ENCODE measurements around the gene C15orf62.
A peak's percentile ranks its signal among the peaks of the same experiment; 100 is the strongest.

The C15orf62 gene

DNA sequence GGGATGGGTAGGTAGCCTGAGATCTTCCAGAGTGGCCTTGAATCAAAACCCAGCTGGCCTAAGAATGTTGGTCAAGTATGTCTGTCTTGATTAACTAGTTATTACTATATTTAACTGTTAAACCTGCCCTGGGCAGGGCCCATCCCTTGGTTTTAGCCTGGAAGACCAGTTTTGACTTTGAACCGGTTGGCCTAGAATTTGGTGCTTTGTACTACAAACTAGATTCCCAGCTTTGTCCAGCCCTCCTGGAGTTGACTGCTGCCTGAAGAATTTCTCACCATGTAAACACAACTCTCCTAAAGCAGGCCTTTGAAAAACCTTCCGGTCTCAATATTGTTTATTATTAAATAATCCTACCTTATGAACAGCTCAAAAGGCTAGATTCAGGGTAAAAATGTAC is 16.0 kb downstream of the C15orf62 start:
- DNase-seq = no peak

DNA sequence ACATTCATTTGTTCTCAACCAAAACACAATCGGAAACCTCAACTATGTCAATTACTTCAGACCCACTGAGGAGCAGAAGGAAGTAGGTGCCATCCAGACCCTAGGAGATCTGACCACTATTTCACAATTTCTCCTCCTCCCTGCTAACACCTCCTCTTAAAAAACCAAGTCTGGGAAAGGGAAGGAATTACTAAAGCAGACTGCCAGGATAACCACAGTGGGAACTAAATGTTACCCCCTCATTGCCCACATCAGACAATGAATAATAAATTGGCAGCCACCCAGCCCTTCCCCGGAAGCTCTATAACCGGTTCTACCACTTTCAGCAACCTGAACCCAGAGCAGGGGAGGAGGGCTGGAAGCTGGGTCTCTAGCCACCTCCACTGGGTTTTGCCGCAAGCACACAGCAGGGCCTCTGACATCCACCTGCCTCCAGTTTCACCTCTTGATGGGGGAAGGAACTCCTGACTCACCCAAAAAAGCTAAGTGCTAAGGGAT is 17.6 kb downstream of the C15orf62 start:
- no peak for DNase-seq

DNA sequence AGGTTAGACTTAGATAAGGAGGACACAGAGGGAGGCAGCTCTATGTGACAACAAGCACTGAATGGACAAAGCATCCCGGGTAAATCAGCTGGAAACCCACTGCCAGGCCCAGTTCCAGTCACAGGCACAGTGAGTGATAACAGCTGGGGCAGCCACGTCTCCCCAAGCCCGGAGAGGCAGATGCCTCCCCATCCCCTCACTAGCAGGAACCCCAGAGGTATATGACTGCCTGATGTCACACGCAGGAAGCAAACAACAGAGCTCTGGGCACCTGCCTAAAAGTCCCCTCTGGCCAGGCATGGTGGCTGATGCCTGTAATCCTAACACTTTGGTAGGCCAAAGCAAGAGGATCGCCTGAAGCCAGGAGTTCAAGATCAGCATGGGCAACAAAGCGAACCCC is 18.2 kb downstream of the C15orf62 start:
- DNase-seq = no peak

DNA sequence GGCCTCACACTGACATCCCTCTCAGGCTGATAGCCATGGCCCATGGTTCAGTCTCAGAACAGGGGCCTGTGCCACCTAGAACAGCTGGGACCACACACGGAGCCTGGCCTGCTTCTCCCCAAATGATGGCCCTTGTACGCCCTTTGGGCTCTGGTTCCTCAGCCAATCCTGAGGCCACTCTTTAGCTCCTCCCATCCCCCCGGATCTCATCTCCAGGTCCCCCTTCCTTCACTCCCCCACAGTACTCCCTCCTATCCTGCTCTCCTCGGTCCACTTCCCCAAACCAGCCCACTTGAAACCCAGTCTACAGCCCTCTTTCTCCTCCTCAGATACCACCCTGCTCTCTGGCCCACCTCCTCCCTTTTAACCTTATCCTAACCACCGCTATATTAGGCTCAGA is 19.3 kb downstream of the C15orf62 start:
- DNase-seq = no peak

DNA sequence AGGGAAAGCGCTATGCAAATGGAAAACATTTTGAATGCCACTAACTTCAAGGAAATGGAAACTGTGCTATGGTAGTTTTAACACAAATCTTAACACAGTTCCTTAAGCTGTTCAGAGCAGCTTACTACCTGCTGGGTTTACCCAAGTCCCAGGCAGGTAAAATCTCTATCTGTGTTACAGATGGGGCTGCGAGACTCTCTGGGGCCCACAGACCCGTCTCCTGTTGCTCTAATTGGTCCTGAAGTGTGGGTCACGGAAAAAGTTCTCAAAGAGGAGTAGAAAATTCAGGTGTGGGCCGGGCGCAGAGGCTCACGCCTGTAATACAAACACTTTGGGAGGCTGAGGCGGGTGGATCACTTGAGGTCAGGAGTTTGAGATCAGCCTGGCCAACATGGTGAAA is 20.2 kb downstream of the C15orf62 start:
- DNase-seq = no peak

DNA sequence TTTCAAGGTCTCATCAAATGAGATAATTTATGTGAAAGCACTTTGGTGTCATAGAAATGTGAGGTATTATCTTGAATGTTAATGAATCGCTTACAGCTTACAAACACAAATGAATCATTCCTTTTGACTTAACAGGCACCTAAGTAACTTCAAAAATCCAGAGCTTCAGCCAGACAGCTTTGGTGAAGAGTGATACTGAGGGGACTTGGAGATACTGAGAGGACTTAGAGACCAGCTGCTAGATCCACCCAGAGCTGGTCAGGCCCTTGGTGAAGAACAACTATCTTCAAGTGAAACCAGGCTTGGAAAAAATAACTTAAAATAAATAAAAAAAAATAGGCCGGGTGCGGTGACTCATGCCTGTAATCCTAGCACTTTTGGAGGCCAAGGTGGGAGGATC is 20.9 kb downstream of the C15orf62 start:
- no peak for DNase-seq

DNA sequence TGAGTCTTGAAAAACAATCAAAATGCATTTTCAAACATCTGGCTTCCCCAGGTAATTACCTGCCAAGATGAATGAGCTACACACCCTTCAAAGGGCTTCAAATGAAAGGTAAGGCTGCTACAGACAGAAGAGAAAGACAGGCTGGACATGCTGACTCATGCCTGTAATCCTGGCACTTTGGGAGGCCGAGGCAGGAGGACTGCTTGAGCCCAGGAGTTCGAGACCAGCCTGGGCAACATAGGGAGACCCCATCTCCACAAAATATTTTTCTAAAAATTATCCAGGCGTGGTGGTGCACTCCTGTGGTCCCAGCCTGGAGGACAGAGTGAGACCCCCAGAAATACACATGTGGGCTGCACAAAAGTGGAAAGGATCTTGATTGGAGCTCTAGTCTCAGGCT is 22.6 kb downstream of the C15orf62 start:
- DNase-seq = no peak

DNA sequence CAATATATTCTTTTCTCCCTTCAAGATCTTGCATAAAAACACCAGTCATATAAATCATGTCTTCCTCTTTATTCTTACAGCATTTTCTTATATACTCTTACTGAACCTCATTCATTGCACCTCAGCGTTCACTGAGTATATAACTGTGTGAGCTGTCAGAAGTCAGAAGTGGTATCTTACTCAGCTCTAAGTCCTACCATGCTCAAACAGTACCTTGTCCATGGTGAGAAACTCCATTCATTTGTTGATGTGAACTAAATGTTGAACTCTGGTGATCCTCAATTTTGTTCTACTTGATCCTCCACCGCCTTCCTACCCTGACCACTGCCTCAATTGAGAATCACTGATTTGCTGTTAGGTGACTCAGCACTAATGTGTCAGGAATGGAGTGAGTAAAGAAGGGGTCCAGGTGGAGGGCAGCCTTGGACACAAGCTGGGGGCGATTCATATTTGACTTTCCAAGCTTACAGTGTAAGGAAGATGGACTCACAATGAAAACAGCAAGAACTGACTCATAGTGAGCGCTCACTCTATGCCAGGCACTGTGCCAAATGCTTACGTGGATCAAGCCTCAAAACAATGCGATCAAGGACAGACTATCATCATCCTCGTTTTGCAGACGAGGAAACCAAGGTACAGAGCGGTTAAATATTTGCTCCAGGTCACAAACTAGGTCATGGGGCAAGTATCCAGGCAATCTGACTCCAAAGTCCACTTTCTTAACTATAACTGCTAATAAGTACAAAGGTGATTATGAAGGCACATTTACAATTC is 23.6 kb downstream of the C15orf62 start:
- no peak for DNase-seq

DNA sequence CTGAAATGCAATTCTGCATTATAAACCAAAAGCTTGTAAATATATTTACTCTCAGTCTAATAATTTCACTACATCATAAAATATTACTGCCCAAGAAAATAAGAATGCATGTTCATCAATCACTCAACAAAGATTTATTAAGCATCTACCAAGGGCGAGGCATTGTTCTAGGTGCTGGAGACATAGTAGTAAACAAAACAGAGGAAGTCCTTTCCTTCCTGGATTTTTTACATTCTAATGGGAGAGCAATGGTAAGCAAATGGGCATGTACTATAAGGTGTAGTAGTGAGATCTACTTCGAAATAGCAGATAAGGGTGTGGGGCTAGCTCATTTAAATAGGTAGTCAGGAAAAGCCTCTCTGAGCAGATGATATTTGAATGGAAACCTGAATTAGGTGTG is 26.3 kb downstream of the C15orf62 start:
- DNase-seq = no peak

DNA sequence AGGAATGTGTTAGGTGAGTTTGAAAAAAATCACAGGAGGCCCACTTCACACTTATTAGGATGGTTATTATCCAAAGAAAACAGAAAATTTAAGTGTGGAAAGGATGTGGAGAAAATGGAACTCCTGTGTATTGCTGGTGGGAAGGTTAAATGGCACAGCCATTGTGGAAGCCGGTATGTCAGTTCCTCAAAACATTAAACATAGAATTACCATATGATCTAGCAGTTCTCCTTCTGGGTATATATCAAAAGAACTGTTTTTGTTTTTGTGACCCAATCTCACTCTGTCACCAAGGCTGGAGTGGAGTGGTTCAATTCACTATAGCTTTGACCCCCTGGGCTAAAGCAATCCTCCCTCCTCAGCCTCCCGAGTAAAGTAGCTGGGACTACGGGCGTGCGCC is 26.7 kb downstream of the C15orf62 start:
- no peak for DNase-seq

DNA sequence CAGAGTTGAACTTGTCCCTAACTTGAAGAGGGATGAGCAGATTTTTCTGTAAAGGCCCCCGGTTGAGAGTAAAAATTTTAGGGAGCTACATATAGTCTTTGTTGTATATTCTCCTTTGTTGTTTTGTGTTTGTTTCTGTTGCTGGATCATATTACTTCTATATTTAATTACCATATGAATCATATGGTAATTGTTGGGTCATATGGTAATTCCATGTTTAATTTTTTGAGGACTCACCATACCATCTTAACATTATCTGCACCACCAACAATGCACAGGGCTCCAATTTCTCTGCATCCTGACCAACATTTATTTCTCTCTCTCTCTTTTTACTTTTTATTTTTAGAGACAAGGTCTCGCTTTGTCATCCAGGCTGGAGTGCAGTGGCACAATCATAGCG is 29.7 kb downstream of the C15orf62 start:
- DNase-seq = no peak

DNA sequence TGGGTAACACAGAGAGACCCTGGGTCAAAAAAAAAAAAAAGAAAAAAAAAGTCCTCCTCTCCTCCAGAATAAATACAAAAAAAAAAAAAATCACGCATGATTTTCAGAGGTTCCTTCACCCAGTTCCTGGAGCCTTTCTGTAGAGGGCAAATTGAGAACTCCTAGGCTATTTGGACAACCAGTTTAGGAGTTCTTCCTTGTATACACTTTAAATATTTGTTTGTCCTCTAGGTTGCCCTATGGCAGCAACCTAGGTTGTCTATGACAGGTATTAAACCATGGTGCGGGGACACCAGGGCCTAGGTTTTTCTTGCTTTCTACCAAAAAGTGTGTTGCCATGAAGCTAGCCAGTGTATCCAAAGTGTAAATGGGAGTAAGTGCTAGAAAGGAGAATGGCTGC is 33.3 kb downstream of the C15orf62 start:
- no peak for DNase-seq

DNA sequence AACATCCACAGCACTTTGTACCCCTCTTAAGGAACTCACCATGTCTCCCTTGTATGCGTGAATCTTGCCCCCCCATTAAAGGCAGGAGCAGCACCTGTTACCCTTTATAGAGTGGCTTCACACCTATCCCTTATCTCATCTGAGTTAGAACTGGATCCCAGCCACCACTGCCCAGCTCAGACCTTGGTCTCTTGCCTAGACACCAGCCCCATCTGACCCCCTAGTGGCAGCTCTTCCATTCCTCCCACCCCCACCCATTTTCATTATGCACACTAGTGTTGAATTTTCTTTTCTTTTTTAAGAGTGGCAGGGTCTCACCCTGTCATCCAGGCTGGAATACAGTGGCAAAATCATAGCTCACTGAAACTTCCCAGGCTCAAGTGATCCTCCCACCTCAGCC is 33.9 kb downstream of the C15orf62 start:
- no peak for DNase-seq

DNA sequence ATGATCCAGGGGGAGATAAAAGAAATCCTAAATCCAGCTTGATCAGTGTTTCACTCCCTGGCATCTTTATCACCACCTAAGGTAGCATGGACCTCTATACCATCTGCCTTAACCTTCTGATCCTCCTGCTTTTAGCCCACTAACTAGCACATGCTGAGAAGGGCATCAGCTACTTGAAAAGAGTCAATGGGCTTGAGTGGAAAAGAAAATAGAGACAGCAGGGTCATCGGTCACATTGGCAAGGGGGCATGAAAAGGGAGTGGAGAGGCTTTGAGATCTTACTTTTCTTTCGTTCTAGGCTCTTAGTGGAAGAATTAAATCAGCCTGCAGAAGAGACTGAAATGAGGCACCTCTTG is 36.9 kb downstream of the C15orf62 start:
- no peak for DNase-seq

DNA sequence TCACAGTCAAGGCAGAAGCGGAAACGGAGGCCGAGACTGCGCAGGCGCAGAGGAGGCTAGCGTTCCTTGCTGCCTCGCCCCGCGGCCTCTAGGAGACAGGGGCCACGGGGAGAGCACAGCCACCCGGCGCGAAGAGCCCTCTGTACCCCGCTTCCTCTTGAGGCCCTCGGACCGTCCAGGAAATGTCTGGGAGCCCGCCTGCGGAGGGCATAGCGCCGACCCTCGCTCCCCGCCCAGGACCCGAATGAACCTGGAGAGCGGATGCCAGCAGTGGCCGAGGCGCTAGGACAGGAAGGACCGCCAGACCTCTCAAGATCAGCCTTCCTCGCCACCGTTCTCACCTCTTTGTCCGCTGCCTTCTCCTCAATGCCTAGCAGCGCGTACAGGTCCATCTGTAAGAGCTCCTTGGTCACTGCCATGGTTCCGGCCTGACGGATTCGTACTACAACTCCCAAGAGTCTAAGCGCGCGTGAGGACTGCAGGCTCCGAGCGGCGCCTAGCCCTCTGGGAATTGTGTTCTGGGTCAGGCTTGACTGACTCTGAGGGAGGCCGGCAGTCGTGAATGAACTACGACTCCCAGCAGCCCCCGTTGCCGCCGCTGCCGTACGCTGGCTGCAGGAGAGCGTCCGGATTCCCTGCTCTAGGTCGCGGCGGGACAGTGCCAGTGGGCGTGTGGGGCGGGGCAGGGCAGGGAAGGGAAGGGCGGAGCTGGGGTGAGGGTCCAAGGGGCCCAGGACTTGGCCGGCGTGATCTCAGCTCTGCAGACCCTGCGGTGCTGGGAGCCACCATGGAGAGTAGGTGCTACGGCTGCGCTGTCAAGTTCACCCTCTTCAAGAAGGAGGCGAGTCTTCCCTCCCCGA is 37.5 kb downstream of the C15orf62 start, which contains the start of the genes DNAJC17 and ZFYVE19:
DNAJC17 (minus strand) TSS at position 446 of the 860 bp plus-strand sequence; CDS start at position 419, 27 bp downstream.
ZFYVE19 (plus strand) TSS at position 62 of the 860 bp plus-strand sequence; CDS start at position 563, 501 bp downstream.
- peak; percentile 96 for DNase-seq

DNA sequence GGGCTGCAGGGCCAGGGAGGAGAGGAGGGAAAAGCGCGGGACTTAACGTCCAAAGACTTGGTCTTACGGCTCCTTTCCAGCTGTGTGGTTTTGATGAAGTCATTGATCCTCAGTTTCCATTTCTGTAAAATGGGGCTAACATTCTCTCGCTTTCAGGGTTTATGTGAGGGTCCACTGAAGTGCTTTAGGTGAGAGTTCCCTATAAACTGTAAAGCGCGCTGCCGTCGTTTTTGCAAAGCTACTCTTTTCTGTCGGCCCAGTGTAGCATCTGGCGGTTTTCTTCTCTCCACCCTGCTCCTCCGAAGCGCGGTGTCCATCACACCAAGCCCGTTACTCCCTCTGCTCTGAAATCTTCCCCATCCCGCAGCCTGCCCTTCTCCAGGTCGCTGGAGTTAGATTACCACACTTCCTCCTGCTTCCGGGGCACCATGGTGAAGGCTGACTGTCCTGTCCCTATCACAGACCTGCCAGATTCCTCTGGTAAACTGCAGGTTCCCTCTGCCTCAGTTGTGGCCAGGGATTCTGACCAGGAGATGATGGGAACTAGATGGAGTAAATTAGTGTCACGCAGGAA is 38.2 kb downstream of the C15orf62 start:
- DNase-seq = no peak

DNA sequence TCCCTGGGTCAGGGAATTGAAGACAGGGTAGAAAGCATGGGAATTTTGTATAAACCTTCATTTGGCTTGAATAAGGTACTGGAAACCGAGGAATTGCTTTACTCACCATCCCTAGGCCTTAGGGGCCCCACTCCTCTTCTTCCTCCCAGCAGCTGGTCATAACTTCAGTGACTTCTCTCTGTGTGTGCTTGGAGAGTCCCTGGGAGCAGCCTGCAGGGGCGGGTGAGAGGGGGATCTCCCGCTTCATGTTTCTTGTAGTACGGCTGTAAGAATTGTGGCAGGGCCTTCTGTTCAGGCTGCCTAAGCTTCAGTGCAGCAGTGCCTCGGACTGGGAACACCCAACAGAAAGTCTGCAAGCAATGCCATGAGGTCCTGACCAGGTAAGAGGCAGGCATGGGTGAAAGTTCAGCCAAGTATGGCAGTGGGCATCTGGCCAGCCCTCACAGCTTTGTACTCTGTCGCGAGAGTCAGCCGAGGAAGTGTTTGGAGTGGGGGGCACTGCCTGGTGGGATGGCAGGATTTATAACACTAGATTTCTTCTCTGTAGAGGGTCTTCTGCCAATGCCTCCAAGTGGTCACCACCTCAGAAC is 39.2 kb downstream of the C15orf62 start:
- DNase-seq = no peak

DNA sequence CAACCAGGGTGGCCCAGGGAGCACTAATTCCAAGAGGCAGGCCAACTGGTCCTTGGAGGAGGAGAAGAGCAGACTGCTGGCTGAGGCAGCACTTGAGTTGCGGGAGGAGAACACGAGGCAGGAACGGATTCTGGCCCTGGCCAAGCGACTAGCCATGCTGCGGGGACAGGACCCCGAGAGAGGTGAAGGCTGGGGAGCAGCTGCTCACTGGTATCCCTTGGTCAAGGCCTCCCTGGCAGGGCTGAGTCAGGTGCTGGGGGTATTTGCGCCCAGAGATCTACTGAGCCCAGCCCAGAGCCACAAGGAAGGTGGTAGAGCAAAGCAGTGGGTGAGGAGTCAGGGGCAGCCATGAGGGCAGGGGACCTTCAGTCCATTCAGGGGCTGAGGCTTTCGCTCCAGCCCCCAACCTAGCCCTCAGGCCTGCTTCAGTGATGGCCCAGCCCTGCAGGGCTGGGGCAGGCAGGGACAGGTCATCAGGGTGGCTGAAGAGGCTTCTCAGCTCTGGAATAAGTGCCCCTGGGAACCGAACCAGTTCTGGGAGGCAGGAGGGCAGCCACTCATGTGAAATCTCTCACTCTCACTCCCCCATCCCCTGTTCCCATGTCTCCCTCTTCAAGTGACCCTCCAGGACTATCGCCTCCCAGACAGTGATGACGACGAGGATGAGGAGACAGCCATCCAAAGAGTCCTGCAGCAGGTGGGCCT is 43.1 kb downstream of the C15orf62 start:
- DNase-seq = no peak

DNA sequence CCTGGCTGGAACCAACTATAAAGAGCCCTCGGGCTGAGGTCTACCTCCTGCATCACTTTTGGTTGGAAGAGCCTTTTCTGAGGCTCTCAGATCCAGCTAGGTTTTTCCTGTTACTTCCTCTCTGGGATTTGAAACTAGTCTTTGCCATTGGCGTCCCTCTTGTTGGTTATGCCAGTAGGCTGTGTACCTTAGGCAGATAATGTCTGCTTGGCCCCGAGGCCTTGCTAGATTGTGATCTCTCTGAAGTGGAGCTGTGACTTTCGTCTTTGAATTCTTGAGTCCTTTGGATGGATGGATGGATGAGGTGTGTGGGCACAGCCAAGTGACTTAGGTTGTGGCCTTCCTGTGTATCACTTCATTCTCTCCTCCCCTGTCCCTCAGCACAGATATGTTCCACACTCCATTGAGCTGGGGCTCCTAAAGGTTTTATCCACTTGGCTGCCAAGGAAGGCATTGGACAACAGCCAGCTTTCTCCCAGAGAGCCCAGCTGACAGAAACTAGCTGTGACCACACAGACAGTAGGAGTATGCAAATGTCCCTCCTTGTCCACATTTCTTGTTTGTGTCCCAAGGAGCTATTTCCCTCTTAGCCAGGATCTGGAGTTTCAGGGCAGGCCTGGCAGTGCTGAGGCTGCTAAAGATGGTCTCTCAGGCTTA is 45.4 kb downstream of the C15orf62 start:
- no peak for DNase-seq

DNA sequence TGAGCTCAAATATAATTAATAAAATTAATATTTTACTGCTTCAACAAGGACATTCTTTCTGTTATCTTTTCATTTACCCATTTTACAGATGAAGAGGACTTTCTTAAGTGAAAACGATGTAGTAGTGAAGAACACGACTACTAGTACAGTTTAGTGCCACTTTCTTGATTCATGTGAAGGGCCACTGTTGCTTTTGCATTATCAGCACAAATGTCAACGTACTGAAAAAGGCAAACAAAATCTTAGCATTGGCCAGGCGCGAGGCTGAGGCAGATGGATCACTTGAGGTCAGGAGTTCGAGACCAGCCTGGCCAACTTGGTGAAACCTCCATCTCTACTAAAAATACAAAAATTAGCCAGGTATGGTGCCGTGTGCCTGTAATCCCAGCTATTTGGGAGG is 49.3 kb downstream of the C15orf62 start:
- DNase-seq = no peak

DNA sequence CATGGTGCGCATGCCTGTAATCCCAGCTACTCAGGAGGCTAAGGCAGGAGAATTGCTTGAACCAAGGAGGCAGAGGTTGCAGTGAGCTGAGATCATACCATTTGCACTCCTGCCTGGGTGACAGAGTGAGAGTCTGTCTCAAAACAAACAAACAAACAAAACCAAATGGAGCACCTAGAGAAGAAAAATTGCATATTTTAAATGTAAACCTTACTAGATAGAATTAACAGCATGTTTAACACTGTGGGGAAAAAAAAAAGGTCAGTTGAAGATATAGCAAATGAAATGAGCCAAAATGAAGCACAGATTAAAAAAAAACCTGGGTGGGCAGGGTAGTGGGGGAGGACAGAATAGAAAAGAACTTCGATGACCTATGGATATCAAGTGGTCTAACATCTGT is 51.4 kb downstream of the C15orf62 start:
- DNase-seq = no peak
